ENCODE measurements around the gene BOC.

Gene BOC

GRCh38 chr3:113330742-113331141 lies 119.4 kb downstream of the BOC start:
- Histone ChIP-seq H3K9ac (ENCODE audit: low read depth in 1 of 2, low read length in 2 of 2) (no peak overlapping the region), H3K9me3 (ENCODE audit: control insufficient read depth in 2 of 2, low read length in 2 of 2) (no peaks in the 10 kb centered on the region), H3K36me3 (ENCODE audit: control insufficient read depth in 2 of 2, insufficient read depth in 2 of 2, low read length in 2 of 2) (no peaks in the 10 kb centered on the region), H3K27me3 (ENCODE audit: control insufficient read depth in 2 of 2, insufficient read depth in 2 of 2, low read length in 2 of 2) (no peaks in the 10 kb centered on the region), H3K4me3 (ENCODE audit: low read length in 2 of 2) (no peak overlapping the region), H3K4me1 (ENCODE audit: control insufficient read depth in 2 of 2, insufficient read depth in 2 of 2, low read length in 2 of 2) (no peaks in the 10 kb centered on the region), H3K27ac (ENCODE audit: low read depth in 2 of 2, low read length in 2 of 2) (no peak overlapping the region)

- H3K27ac ChIP-seq (ENCODE audit: low read depth in 2 of 2, low read length in 2 of 2), result no peak overlapping the region
- H3K36me3 ChIP-seq (ENCODE audit: control insufficient read depth in 2 of 2, insufficient read depth in 2 of 2, low read length in 2 of 2), result no peaks in the 10 kb centered on the region
- H3K27me3 ChIP-seq (ENCODE audit: control insufficient read depth in 2 of 2, insufficient read depth in 2 of 2, low read length in 2 of 2), result no peaks in the 10 kb centered on the region
- H3K9ac ChIP-seq (ENCODE audit: low read depth in 1 of 2, low read length in 2 of 2), result no peak overlapping the region
- no peak overlapping the region for H3K4me3 ChIP-seq (ENCODE audit: low read length in 2 of 2)
- H3K9me3 ChIP-seq (ENCODE audit: control insufficient read depth in 2 of 2, low read length in 2 of 2), result no peaks in the 10 kb centered on the region
- no peaks in the 10 kb centered on the region for H3K4me1 ChIP-seq (ENCODE audit: control insufficient read depth in 2 of 2, insufficient read depth in 2 of 2, low read length in 2 of 2)
Measured at GRCh38 chr3:113331187-113331586, 119.8 kb downstream of the BOC start.

All from mucosa of rectum (tissue), 2 donors.